Neural progenitor cell (in vitro differentiated cells): Measurements from ENCODE around the gene PIK3CD.

Experiments
- CTCF ChIP-seq: fragments of 200-600 bp; sonication (generic); IDR thresholded peaks from 2 replicates; pipeline ENCODE4 v1.5.1; 2017; ENCODE audit warnings: antibody characterized with exemption, mild to moderate bottlenecking
- EZH2 ChIP-seq: fragments of 200-600 bp; sonication (generic); IDR thresholded peaks from 2 replicates; pipeline ENCODE4 v1.6.1; 2017; ENCODE audit warnings: antibody characterized with exemption, mild to moderate bottlenecking, moderate library complexity
- EZH2phosphoT487 ChIP-seq: fragments of 200-600 bp; sonication (generic); IDR thresholded peaks from 2 replicates; pipeline ENCODE4 v1.6.1; 2017; ENCODE audit warnings: antibody characterized with exemption

- TF ChIP-seq CTCF (no peak), EZH2phosphoT487 (no peak), EZH2 (no peak)
Measured at GRCh38 chr1:9606458-9606857, 45.1 kb upstream of the PIK3CD start.
